GM21786 (cell line): ENCODE results near the gene RAP1B.

Experiments used
- ATAC-seq: cut with Tn5 transposase; IDR thresholded peaks from one replicate; pipeline ENCODE4 v1.9.1; 2021; ENCODE audit not compliant: unreplicated experiment

Gene RAP1B

DNA sequence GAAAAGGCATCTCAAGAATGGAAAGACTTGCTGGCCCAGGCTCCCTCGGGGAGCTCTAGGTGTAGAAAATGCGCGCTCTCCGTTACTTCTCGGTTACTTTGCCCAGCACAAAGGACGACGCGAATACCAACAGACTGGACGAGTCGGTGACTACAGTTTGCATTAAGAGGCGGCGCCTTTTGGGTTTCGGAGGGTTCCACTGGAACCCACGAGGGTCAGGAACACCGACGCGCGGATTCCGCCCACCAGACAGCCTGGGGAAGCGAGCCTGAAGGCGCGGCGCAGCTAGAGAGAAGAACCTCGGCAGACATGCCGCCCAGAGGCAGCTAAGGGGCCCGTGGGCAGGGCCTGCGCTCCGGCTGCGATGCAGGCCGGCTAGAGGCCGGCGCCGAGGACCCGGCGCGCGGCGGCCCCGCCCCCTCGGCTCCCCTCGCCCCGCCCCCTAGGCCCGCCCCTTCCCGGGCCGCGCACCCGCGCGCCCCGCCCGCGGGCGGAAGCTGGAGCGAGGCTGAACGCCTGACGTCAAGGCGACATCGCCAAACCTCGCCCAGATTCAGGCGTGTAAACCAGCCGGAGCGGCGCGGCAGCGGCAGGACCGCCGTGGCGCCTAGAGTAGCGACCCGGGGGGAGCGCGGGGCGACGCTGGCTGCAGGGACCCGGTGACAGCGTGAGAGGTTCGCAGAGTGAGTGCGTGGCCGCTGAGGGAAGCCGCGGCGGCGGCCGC is at the start of gene RAP1B:
RAP1B (plus strand) TSS at position 530 of the 724 bp plus-strand sequence. CDS start 37,826 bp downstream, outside the sequence.
- peak; percentile 71 for ATAC-seq

DNA sequence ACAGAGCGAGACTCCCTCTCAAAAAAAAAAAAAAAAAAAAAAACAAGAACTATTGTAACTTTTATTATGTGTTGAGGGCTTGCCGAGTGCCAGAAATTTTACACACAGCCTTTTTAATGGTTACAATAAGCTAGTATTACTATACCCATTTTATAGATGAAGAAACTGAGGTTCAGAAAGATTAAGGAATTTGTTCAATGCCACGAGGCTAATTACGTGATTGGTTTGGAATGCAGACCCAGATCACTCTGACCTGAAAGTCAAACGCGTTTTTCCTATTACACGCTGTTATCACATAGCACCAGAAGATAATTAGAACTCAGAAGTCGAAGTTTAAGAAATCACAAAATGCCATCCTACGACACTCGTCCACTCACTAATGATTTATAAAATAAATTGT is 48.9 kb upstream of the RAP1B start:
- no peak for ATAC-seq

DNA sequence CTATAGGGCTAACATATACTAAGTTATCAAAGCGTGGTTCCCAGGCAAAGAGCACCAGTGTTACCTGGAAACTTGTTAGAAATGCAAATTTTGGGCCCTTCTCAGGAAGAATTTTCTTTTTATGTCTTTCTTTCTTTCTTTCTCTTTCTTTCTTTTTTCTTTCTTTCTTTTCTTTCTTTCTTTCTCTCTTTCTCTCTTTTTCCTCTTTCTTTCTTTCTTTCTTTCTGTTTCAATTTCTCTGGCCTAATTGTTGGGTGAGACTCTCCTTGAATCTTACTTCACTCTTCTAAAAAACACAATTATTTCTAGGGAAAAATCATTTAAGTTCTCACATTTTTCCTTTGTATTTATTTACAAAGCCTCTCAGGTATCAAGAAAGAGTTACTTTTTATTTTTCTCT is 46.5 kb upstream of the RAP1B start:
- no peak for ATAC-seq

DNA sequence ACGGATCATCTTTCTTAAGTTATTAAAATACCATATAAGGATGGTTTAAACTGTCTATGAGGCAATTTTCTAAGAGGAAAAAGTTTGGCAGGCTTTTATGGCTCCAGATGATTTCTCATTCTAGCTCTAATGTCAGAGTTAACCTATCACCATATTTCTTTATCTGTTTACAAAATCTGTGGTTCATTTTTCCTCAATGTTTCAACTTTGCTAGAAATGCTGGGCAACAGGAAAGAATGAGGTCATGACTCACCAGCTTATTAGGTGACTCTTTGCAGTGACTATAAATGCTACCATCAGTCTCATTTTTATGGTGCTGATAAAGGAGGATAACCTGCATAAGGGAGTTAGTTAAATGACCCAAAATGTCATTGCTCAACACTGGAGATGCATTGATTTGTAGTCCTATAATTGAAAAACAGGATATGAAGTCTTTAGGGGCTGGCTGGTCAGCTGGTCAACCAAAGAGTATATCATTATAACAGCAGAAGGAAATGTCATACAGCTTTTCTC is 45.3 kb upstream of the RAP1B start:
- no peak for ATAC-seq

DNA sequence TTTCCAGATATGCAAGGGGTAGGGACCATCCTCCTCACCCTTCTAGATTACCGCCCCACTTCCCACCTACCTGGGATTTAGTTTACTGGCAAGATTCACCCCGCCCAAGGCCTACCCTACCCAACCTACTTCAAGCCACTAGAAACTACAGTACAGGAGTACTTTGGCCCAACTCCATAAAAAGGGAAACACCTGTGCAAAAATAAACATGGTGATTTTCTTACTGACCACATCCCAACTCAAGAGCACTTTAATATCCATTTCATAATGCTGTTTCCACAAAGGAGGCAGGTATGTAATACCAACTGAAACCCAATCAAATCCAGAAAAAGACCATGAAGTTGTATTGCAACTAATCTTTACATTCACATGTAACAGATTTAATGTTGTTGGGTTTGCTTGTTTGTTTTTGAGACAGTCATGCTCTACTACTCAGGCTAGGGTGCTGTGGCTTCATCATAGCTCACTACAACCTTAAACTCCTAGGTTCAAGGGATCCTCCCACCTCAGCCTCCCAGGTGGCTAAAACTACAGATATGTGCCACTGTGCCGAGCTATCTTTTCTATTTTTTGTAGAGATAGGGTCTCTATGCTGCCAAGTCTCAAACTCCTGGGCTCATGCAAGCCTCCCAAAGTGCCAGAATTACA is 41.7 kb upstream of the RAP1B start:
- no peak for ATAC-seq

DNA sequence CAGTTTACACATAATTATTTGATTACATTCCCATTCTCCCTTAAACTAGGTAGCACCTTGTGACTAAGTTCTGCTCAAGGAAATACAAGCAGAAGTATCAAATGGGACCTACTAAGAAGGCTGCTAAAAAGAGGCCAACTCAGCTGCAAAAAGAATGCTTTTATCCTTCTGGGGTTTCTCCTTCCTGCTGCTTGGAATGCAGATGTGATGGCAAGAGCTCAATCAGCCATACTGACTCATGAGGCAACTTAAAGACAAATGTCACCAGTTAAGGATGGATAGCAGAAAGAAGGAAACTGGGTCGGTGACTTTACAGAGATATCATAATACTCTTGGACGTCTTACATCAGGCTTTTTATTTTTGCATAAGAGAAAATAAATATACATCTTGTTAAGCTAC is 38.0 kb upstream of the RAP1B start:
- no peak for ATAC-seq

DNA sequence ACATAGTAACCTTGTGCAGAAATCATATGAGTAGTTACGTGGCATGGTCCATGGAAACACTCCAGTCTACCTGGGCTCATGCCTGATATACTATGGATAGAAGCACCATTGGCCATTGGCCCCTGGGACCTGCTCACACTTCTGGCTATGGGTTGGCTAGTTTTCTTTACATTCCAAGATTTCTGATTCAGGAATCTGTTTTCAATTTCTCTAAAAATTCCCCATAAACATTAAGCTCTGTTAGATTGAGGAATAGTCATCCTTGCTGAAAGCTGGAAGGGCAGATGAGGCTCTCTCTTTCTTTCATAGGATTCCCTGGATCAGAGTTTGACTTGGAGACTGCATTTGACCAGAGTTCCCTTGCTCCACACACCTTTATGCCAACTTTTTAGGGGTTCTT is 37.3 kb upstream of the RAP1B start:
- ATAC-seq: no peak

DNA sequence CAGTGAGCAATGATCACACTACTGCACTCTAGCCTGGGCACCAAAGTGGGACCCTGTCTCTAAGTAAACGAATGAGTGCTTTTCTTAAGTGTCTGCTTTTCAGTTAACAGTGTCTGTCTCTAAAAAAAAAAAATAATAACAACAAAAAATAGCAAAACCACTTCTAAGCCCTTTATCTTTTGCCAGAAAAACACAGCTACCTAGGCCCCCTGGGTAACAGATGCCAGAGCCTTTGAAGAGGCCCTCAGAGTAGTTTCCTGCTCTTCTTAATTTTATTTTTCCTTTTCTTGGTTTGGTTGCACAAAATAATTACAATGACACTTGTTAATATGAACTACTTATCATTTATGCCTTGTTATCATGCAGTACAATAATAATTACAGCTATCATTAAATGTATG is 32.8 kb upstream of the RAP1B start:
- no peak for ATAC-seq

DNA sequence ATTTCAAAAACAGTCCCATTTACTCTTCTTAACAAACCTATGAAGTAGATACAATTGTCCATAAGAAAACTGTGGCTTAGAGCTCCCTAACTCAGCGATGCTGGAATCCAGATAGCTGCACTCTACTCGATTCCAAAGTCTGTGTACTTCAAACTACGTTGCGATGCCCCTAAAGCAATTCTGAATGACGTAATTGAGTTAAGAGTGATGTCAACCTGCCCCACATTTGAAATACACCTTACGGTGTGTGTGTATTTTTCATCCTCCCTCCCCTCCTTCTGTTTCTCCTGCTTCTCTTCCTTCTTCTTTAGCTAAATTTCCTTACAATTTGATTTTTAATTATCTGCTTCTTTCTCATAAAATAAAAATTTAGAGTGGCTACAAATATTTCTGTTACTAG is 31.9 kb upstream of the RAP1B start:
- ATAC-seq: no peak

DNA sequence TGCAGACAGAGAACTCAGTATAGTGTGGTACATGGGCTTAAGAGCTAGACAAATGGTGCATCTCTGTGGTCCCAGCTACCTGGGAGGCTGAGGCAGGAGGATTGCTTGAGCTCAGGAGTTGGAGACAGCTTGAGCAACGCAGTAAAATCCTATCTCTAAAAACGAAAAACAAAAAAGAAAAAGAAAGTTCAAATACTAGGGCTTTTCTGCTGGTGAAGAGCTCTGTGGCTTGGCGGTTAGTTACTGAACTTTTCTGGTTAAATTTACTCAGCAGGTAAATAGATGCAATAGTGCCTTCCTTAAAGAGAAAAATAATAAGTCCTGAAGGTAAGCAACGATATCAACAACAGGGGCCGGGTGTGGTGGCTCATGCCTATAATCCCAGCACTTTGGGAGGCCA is 31.4 kb upstream of the RAP1B start:
- ATAC-seq: no peak

DNA sequence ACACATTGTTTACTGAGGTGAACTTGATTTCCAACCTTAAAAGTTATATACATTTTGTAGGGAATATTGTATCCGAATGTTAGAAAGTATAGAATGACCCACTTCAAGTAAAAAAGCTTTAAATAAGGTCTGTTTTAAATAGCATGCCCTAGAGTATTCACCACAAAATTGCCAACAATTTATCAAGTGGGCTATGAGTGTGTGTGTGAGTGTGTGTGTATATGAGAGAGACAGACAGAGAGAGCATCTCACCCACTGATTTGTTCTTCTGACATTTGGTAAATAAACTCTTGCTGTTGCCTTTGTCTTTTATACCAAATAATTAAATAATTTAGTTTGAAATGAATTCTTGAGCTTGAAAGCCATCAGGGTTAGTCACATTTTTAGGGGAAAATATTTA is 29.8 kb upstream of the RAP1B start:
- ATAC-seq: no peak

DNA sequence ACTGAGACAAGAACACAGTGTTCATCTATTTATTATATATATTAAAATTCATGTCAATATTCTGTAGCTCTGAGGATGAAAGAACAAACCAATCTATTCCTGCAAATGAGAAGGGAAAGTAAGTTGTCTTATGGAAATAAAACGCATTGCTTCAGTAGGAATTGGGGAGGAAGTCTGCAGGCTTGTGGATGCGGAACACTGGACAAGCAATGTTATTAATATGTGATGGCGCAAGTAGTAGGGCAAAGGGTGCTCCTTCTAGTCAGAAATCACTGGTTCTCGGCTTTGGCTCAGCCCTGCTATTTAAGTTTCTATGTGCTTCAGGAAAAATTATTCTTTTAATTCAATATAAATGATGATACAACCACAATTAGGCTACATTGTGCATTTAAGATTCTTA is 28.8 kb upstream of the RAP1B start:
- ATAC-seq: no peak

DNA sequence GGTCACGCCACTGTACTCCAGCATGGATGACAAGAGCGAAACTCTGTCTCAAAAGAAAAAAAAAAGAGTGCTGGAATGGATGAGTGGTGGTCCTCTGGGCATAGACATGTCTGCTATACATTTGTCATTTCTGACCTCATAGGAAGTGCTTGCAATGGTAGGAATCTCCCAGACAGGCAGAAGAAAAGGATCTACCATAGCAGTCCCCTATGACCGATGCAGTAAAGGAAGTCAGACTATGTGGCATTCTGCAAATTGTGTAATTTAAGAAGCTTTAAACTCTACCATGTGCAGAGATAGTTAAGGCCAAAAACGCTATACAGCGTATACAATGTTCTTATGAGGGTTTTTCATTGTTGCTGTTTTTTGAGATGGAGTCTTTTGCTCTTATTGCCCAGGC is 24.7 kb upstream of the RAP1B start:
- ATAC-seq: no peak

DNA sequence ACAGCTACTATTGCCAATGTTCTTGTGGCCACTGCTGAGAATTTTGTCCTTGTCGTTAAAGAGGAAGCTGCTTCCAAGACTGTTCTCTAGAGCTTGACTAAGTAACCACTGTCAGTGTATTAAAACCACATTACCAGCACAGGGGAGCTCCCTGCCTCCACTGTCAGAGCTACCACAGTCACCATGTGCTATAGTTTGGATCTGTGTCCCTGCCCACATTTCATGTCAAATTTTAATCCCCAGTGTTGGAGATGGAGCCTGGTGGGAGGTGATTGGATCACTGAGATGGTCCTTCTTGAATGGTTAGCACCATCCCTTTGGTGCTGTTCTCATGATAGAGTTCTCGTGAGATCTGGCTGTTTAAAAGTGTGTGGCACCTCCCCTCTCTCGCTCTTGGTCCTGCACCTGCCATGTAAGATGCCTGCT is 23.2 kb upstream of the RAP1B start:
- ATAC-seq: peak; percentile 73

DNA sequence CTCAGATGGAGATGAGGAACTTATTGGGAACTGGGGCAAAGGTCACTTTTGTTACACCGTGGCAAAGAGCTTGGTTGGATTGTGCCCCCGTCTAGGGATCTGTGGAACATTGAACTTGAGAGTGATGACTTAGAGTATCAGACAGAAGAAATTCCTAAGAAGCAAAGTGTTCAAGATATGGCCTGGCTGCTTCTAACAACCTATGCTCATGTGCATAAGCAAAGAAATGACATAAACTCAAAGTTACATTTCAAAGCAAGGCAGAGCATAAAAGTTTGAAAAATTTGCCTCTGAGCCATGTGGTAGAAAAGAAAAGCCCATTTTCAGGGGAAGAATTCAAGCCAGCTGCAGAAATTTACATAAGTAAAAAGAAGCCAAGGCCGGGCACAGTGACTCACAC is 21.5 kb upstream of the RAP1B start:
- no peak for ATAC-seq

DNA sequence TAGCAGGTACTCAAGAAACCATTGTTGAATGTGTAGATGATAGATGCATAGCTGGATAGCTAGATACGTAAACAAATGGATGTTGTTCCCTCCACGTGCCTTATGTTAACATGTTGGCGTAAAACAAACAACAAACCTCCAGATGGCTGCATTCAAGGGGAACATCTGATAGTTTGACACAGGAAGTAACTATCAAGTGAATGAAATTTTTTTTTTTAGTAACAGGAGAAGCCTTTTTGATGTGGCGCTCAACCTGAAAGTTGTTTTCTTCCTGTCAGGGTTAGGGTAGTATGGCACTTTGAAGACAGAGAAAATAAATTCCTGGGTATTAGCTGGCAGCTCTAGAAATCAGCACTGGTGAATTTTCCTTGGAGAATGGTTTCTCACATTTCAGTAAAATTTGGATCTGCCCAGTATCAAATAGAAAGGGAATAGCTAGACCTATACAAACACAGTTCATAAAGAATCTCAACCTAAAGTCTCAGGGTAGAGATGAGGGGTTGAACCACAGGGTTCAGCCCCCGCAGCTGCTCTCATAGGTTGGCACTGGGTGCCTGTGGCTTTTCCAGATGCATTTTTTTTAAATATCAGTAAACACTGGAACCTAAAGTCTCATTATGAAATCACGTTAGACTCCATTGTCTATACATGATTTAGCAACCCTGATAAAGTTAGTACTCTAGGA is 18.8 kb upstream of the RAP1B start:
- peak; percentile 56 for ATAC-seq

DNA sequence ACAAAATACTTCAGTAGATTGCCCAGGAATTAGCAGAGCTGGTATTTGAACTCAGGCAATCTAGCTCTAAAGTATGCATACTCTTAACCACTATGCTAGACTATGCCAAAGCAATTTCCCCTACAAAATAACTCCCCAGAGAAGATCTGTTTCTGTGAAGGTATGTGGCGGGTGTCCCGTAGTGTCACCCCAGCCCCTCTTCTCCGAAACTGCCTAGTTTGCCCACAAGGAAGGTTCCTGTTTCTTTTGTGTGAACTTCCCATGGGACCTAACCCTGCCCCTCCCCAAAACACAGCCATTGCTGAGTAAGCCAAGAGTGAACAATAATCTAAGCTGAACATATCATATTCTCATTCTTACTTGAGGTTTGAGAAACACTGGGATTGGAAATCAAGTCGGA is 15.5 kb upstream of the RAP1B start:
- ATAC-seq: no peak

DNA sequence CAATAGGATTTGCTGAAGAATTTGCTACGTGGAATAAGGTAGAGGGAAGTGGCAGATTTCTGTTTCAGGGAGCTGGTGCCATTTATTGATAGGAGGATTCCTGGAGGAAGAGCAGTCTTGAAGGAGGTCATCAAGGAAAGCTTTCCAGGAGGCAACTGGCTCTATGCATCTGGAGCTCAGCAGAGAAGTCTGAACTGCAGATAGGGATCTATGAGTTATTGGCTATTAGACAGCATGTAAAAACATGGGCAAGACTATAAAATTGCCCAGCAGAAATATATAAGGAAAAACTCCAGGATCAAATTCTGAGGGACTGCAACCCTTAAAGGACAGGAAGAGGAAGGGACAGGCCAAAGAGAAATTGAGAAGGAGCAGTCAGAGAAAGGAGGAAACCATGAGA is 8.9 kb upstream of the RAP1B start:
- no peak for ATAC-seq

DNA sequence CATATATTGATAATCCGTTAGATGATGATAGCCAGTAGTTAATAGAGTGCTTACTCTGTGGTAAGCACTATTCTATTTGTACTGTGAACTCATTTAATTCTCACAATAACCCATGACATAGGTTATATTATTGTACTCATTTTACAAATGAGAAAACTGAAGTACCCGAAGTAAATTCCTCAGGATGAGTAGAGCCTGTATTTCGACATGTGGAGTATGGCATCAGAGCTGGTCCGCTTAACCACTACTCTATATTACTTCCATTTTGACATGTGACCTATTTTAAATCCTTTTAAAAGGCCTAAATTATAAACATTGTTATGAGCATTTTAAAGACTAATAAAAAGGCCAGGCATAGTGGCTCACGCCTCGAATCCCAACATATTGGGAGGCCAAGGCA is 8.0 kb upstream of the RAP1B start:
- no peak for ATAC-seq

DNA sequence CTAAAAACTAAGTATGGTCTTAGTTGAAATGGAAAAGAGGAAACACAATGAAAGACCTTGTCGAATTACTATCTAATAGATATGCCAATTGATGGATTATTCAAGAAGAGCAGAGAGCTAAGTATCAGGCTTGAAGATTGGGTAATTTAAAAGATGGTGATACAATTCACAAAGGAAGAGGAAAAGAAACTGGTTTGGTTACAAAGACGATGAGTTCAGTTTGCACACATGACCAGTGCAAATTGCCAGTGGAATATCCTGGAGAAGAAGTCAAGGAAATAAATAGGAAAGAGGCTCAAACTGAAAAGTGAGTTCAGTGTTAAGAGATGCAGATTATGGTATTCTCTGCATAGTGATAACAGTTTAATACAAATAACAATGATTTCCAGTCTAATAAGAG is 2.5 kb upstream of the RAP1B start:
- no peak for ATAC-seq

DNA sequence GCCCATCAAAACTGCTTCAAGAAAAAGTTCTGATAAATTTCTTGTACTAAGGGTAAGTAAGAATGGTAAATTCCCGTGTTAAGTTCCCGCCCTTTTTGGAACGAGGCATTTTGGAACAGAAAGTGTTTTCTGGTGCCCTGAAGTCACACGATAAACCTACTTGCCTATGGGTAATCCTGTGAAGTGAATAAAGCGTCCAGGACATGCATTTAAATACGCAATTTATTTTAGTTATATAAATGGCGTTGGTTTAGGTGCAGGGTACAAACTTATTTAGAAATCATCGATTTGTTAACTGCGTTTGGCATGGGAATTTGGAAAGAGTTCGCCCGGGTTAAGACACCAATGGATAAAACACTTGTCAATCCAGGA is 715 bp upstream of the RAP1B start:
- no peak for ATAC-seq
